OCI-M2 (cell line): Measurements from ENCODE around the gene ATAD3C.
"Not testable (repeated sequence)": the region's sequence is repeated elsewhere in the genome, so short reads cannot be mapped to it uniquely, and the experiment has no call there.

ENCODE experiments used
- DNase-seq: peaks from one replicate; lab custom pipeline; 2025; ENCODE audit not compliant: unreplicated experiment; lab: John Stamatoyannopoulos, UW

The ATAD3C gene

DNA sequence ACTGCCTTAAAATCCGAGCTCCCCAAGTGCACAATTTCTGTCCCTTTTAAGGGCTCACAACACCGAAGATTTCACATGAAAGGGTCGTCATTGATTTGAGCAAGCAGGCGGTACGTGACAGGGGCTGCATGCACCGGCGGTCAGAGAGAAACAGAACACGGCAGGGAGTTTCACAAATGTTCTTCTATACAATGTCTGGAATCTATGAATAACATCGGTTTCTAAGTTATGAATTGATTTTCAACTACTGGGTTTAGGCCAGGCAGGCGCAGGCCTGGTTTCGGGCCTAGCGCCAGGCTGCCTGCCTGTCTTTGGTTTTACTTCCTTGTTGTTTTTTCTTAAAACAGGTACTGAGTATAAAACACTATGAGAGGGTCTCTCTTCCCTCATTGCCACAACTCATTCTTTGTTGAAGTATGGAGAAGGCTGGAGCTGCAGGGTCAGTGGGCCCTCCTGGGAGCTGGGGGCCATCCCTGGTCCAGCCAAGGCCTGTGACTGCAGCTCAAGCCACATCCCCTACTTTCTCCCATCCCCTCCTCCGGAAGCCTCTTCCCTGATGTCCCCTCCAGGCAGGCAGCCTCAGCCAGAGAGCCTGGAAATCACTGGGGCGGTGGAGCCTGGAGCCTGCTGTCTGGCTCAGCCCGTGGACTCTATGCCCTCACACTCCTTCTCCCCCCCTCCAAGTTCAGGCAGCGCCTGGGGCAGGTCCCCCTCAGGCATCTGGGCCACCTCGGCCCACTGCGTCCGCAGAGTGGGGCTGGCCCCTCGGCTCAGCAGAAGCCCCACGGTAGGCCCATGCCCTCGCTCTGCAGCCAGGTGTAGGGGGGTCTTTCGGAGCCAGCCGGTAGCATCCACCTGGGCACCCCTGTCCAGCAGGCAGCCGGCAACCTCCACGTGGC lies 30.8 kb upstream of the ATAD3C start:
- DNase-seq, result no peak

DNA sequence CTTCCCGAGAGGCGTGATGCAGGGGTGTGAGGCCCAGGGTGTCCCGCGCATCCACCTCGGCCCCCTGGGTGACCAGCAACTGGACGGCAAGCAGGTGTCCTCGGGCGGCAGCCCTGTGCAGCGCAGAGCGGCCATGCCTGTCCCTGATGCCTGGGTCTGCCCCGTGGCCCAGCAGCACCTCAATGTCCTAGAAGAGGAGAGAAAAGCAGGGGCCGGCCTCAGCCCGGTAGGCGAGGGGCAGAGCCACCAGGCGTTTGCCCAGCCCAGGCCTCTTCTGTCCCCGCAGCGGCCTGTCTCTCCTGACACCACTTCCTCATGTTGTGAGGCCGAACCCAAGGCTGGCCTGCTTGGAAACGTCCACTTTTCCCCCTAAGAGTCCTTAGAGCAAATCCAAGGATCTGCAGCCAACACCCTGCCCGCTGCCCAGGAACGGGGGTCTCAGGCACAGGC lies 30.1 kb upstream of the ATAD3C start:
- no peak for DNase-seq

DNA sequence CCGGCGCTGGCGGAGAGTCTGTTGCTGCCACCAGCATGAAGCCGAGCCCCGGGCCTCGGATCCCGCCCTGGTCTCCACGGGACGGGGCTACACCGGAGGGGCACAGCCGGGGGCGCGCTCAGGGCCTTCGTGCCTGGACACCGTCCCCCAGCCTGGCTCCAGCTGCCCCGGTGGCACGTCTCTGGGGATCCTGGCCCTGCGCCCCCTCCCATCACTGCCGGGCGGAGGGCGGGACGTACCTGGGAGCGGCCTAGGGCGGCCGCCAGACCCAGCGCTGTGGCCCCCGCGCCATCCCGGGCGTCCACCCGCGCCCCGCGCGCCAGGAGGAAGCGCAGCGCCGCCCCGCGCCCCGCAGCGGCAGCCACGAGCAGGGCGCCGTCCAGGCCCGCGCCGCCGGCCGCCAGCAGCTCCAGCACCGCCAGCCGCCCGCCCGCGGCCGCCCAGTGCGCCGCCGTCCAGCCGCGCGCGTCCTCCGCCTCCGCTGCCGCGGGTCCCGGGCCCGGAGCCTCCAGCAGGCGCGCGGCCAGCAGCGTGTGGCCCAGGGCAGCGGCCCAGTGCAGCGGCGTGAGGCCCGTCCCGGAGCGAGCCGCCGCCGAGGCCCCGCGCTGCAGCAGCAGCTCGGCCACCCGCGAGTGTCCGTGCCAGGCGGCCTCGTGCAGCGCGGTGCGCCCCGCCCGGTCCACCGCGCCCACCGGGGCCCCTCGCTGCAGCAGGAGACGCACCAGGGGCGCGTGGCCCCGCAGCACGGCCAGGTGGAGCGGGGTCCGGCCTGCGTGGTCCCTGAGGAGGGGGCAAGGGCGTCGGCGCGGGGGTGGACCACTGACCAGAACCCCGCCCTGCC lies 29.5 kb upstream of the ATAD3C start:
- DNase-seq, result no peak

DNA sequence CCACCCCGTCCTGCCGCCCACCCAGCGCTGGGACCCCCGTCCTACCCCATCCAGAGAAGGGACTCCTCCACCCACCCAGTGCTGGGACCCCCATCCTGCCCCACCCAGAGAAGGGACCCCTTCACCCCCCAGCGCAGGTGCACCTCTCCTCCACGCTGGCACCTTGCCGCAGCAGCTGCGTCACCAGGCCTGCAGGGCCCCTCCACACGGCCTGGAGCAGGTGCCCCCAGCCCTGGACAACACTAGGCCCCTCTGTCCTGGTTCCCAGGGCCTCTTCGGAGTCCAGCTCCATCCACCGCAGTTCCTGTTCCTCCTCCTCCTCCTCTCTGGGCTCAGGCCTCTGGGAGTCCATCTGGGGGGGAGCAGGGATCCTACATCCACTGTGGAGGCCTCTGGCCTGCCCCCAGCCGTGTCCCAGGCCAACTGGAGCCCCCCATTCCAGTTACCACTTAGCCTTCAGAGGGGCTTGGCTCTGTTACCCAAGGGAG lies 28.8 kb upstream of the ATAD3C start:
- DNase-seq, result no peak

DNA sequence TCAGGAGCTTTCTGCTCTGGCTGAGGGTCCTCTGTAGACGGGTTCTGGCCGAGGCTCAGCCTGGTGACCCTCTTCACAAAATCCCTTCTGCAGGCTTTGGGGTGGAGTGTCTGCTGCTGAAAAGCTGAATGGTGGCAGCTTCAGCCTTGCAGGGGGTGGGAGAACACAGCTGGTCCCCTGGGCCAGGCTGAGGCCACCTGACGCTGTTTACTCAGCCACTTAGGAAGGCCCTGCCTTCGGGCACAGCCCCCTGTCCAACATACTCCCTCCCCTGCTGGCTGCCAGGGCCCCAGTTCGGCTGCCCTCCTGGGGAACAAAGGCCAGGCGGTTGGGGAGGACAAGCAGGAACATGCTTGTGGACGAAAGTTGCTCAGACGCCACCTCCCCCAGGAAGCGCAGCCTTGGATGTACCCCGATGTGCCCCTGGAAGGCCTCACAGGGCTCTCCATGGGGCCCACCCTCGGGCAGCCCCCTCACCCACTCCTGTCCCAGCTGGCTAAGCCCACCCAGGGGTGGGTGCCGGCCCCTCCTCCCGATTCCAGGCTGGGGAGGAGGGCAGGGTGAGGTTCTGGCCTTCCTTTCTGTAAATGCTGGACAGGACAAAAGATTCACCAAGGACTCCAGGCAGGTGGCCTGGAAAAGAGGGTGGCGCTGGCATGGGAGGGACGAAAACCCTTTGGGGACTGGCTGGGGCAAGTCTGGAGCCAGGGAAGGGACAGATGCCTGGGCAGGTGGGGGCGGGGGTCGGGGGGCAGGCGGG lies 28.2 kb upstream of the ATAD3C start, which contains the start of gene ANKRD65:
TSS of gene ANKRD65 (minus strand) at position 130 of the 760 bp plus-strand sequence. CDS start 271 bp downstream, outside the sequence.
- DNase-seq, result no peak

DNA sequence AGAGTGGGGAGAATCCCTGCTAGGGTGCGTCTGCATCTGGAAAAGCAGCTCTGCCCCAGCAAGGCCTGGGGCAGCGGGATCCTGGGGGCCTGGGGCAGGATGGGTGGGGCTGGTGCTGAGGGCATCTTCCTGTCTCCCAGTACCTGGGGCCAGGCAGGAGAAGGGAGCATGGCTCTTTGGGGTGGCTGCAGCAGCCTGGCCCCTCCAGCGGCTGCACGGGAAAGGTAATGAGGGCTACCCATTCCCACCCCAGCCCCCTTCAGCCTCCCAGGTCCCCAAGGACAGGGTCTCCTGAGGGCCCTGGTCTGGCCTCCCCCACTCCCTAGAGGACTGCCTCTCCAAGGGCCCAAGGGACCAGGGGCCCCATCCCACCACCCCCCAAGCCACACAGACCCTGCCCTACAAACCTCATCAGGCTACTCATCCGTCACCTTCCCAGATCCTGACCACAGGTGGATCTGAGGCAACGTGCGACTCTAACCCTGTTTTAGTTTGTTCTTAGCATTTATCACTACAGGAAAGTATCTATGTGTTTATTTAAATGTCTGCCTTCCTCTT lies 27.5 kb upstream of the ATAD3C start:
- no peak for DNase-seq

DNA sequence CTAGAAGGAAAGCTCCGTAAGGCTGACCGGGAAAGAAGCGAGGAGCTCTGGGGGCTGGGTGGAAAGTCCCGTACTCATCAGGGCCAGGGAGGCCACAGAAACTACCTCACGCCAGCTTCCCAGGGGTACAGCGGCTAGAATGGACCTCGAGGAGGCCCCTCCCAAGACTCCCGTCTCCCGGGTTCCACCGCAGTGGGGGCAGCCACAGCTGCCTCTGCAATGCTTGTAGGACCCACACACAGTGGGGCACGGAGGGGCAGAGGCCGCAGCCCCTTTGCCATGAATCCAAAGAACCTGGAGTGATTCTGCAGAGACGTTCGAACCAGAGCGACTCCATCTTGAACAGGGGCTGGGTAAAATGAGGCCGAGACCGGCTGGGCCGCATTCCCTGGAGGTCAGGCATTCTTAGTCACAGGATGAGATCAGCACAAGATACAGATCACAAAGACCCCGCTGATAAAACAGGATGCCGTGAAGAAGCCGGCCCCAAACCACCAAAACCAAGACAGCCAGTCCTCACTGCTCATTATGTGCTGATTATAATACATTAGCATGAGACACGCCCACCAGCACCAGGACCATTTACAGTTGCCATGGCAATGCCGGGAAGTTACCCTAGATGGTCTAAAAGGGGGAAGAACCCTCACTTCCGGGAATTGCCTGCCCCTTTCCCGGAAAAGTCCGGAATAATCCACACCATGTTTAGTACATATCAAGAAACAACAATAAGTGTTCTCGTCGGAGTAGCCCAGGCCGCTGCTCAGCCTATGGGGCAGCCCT lies 26.8 kb upstream of the ATAD3C start:
- no peak for DNase-seq

DNA sequence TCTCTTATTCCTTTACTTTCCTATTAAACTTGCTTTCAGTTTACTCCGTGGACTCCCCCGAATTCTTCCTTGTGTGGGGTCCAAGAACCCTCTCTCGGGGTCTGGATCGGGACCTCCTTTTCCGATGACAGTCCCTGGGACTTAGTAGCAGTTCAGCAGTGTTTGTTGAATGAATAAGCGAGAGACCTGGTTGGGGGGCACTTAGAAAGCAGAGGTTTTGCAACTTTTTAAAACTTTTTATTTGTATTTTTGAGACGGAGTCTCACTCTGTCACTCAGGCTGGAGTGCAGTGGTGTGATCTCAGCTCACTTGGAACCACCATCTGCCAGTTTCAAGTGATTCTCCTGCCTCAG lies 26.3 kb upstream of the ATAD3C start:
- no peak for DNase-seq

DNA sequence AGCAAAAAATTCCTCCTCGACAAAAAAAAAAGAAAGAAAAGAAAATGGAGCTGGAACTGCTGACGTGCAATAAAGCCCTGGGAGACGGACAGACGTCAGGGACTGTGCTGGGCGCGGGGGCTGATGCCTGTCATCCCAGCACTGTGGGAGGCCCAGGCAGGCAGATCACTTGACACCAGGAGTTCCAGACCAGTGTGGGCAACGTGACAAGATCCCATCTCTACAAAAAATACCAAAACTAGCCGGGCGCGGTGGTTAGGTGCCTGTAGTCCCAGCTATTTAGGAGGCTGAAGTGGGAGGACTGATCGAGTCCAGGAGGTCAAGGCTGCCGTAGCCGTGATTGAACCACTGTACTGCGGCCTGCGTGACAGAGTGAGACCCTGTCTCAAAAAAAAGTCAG lies 24.8 kb upstream of the ATAD3C start:
- no peak for DNase-seq

DNA sequence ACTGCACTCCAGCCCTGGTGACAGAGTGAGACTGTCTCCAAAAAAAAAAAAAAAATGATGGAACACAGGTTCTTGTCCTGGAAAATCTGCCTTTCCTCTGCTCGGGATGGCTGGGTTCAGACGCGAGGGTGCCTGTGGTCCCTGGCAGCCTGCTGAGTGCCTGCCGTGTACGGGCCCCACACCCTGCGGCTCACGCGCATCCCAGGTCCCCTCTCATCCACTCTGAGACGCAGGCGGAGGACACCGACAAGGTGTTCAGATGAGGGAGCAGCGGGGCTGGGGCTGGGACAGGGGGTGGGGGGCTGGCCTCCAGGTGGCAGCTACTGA lies 24.1 kb upstream of the ATAD3C start:
- DNase-seq, result no peak

DNA sequence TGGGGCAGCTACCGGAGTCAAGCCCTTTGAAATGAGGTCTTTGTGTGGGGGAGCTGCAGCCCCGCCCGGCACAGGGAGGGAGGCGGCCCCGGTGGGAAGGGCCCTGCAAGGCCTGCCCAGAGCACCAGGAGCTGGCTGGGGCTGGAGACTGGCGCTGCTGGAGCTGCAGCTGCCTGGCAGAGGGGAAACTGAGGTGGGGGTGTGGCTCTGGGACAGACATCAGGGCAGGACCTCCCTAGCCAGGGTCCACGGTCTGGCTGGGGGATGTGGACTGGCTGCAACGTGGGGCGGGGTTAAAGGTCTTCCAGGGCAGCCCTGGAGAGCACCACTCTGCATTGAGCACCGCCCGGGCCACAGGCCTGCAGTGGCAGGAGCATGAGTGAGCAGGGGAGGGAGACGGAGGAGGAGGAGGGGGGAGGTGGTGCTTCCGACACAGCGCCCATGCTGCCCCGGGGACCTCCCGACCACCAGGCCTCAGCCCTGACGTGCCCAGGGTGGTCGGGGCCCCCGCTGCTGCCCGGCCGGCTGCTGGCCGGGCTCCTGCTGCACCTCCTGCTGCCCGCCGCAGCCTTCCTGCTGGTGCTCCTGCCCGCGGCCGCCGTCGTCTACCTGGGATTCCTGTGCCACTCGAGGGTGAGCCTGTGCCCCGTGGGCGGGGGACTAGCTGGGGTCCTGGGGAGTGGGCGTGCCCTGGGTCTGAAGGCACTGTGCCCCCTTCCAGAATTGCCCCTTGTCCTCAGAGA lies 23.6 kb upstream of the ATAD3C start:
- no peak for DNase-seq

DNA sequence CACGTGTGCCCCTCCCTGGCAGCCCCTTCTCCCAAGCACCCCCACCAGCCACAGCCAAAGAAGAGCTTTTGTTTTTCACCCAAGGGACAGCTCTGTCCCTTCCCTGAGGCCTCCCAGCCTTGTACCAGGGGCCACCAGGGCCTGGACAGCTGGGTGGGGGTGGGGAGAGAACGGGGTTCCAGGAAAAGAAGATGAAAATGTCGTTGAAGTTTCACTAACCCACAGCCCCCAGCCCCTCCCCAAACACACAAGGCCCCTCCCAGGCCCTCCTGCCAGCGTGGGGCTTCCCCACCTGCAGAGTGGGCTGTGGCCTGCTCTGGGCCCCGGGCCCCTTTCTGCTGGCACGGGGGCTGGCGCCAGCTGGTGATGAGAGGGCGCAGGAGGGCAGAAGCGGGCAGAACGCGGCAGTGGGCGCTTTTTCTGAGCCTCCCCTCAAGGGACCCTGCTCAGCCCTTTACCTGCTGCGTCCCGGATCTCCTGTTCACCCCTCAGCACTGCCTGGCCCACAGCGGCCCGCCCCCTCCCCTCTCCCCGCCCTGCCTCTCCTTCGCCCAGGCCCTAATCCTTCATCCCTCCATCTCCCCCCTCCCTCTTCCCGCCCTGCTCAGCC lies 22.9 kb upstream of the ATAD3C start:
- DNase-seq, result no peak

DNA sequence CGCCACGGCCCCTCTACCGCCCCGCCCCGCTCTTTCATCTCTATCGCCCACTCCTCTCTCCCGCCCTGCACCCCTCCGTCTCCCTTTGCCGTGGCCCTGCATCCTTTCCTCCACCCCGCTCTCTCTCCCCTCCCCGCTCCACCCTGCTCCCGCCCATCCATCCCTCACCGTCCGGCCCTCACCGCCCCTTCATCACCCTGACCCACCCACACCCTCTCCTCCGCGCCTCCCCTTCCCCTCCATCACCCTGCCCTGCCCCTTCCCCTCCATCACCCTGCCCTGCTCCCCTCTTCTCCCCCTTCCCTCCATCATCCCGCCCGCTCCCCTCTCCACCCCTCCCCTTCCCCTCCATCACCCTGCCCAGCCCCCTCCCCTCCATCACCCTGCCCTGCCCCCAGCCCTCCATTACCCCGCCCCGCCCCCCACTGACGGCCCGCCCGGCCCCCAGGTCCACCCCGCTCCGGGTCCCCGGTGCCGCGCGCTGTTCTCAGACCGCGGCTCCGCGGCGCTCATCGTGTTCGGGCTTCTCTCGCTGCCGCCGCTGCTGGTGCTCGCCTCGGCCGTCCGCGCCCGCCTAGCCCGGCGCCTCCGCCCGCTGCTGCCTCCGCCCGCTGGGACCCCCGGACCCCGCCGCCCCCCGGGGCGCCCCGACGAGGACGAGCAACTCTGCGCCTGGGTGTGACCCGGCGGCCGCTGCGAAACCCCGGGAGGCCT lies 22.2 kb upstream of the ATAD3C start:
- DNase-seq, result no peak

DNA sequence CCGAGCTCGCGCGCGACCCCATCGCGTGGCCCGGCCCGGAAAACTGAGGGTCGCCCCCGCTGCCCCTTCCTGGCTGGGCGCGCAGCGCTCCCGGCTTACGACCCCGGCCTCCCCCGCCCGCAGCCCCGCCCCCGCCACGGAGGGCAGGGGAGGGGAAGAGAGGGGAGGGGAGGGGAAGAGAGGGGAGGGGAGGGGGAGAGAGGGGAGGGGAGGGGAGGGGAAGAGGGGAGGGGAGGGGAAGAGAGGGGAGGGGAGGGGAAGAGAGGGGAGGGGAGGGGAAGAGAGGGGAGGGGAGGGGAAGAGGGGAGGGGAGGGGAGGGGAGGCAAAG lies 21.7 kb upstream of the ATAD3C start:
- no peak for DNase-seq

DNA sequence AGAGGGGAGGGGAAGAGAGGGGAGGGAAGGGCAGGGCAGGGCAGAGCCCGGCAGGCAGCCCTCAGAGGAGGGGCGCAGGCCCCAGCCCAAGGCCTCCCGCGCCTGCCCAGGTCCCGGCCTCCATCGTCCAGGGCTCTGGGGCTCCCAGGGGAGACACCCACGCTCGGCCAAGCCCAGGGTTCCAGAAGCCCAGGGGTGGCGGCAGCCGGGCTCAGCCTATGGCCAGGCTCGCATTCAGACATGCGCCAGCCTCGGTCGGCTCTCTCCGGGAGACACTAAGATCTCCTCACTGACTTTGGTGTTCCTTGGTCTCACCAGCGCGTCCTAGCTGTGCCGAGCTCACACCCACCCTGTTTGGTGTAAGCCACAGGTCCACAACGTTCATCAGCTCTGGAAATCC lies 21.3 kb upstream of the ATAD3C start:
- DNase-seq, result no peak

DNA sequence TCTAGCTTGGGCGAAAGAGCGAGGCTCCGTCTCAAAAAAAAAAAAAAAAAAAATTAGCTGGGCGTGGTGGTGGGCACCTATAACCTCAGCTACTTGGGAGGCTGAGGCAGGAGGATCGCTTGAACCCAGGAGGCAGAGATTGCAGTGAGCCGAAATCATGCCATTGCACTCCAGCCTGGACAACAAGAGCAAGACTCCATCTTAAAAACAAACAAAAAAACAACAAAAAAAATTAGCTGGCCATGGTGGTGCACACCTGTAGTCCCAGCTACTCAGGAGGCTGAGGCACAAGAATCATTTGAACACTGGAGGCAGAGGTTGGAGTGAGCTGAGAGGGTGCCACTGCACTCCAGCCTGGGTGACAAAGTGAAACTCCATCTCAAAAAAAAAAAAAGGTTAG lies 20.5 kb upstream of the ATAD3C start:
- not testable (repeated sequence) for DNase-seq

DNA sequence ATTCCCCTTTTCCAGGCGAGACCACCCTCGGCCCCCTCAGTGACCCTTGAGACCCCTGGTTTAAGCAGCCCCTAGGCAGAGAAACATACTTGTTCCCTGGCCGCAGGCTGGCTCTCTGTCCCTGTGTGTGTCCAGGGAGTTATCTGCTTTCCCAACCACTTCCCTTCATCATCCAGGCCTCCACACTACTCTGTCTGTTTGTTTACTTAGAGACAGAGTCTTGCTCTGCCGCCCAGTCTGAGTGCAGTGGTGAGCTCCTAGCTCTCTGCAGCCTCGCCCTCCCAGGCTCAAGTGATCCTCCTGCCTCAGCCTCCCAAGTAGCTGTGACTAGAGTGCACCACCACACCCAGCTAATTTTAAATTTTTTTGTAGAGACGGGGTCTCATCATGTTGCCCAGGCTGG lies 19.8 kb upstream of the ATAD3C start:
- DNase-seq, result no peak

DNA sequence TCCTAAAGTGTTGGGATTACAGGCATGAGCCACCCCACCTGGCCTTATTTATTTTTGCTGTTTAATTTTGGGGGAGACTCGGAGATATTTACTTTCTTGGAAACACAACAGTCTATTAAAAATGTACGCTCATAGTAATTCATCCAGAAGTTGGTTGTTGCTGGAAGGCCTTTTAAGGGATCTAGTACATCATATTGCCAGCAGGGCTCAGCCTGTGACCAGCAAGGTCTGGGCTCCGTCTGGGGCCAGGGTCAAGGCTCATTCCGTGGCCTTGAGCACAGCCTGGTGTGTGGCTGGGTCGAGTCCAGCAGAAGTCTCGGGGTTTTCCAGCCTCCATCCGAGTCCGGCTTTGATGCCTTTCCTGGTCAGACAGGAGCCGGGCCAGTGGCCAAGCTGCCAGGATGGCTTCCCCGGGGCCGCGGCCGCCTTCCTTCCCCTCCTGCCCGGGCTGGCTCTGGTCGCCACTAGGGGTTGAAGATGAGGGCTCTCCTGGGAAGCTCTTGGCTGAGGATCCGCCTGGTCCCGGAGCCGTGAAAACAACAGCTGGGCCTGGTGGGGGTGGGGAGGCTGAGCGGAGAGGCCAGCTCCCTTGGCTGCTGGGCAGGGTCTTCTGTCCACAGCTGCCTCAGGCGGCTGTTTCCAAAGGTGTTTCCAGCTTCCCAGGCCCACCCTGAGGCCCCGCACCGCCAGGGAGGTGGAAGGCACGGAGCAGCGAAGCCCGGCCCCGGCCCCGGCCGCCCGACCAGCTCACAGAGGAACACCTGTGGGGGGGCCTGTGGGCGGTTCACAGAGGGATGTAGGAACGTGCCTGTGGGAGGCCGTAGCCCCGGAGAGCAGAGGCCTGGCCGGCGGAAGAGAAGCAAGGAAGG lies 19.1 kb upstream of the ATAD3C start:
- DNase-seq, result no peak
